ENCODE results near the gene MYO10.
"Not testable (repeated sequence)": the region's sequence is repeated elsewhere in the genome, so short reads cannot be mapped to it uniquely, and the experiment has no call there.

MYO10 gene

GRCh38 chr5:16936150-16936988 is at the start of gene MYO10:
MYO10 (minus strand) TSS chr5:16936288; CDS start chr5:16935808, 480 bp downstream.
- peak; percentile 52 for DNase-seq (ENCODE audit: low spot score)

GRCh38 chr5:16985304-16985703 is 49.2 kb upstream of the MYO10 start:
- DNase-seq (ENCODE audit: low spot score), result not testable (repeated sequence)

- no peak for DNase-seq (ENCODE audit: low spot score)
Observed at GRCh38 chr5:16983972-16984371, 47.9 kb upstream of the MYO10 start.

GRCh38 chr5:16983022-16983639 is 47.0 kb upstream of the MYO10 start:
- no peak for DNase-seq (ENCODE audit: low spot score)

GRCh38 chr5:16981700-16982099 is 45.6 kb upstream of the MYO10 start:
- DNase-seq (ENCODE audit: low spot score), result no peak

GRCh38 chr5:16980983-16981382 is 44.9 kb upstream of the MYO10 start:
- no peak for DNase-seq (ENCODE audit: low spot score)

GRCh38 chr5:16978296-16978695 is 42.2 kb upstream of the MYO10 start:
- no peak for DNase-seq (ENCODE audit: low spot score)

GRCh38 chr5:16976625-16977008 is 40.5 kb upstream of the MYO10 start:
- no peak for DNase-seq (ENCODE audit: low spot score)

- DNase-seq (ENCODE audit: low spot score), result no peak
Observed at GRCh38 chr5:16975950-16976624, 40.0 kb upstream of the MYO10 start.

- no peak for DNase-seq (ENCODE audit: low spot score)
Observed at GRCh38 chr5:16974981-16975380, 38.9 kb upstream of the MYO10 start.

GRCh38 chr5:16970826-16971225 is 34.7 kb upstream of the MYO10 start:
- no peak for DNase-seq (ENCODE audit: low spot score)

GRCh38 chr5:16970260-16970659 is 34.2 kb upstream of the MYO10 start:
- no peak for DNase-seq (ENCODE audit: low spot score)

- DNase-seq (ENCODE audit: low spot score), result no peak
Observed at GRCh38 chr5:16965581-16965980, 29.5 kb upstream of the MYO10 start.

- no peak for DNase-seq (ENCODE audit: low spot score)
Observed at GRCh38 chr5:16963821-16964220, 27.7 kb upstream of the MYO10 start.

- no peak for DNase-seq (ENCODE audit: low spot score)
Observed at GRCh38 chr5:16961131-16961530, 25.0 kb upstream of the MYO10 start.

- DNase-seq (ENCODE audit: low spot score), result no peak
Observed at GRCh38 chr5:16957304-16958196, 21.5 kb upstream of the MYO10 start.

GRCh38 chr5:16953729-16954128 is 17.6 kb upstream of the MYO10 start:
- no peak for DNase-seq (ENCODE audit: low spot score)

- DNase-seq (ENCODE audit: low spot score), result no peak
Observed at GRCh38 chr5:16952968-16953671, 17.0 kb upstream of the MYO10 start.

- DNase-seq (ENCODE audit: low spot score), result no peak
Observed at GRCh38 chr5:16946725-16947124, 10.6 kb upstream of the MYO10 start.

GRCh38 chr5:16944816-16945562 is 8.9 kb upstream of the MYO10 start:
- DNase-seq (ENCODE audit: low spot score), result no peak
